Measurements from ENCODE around the gene FAF1.

DNA sequence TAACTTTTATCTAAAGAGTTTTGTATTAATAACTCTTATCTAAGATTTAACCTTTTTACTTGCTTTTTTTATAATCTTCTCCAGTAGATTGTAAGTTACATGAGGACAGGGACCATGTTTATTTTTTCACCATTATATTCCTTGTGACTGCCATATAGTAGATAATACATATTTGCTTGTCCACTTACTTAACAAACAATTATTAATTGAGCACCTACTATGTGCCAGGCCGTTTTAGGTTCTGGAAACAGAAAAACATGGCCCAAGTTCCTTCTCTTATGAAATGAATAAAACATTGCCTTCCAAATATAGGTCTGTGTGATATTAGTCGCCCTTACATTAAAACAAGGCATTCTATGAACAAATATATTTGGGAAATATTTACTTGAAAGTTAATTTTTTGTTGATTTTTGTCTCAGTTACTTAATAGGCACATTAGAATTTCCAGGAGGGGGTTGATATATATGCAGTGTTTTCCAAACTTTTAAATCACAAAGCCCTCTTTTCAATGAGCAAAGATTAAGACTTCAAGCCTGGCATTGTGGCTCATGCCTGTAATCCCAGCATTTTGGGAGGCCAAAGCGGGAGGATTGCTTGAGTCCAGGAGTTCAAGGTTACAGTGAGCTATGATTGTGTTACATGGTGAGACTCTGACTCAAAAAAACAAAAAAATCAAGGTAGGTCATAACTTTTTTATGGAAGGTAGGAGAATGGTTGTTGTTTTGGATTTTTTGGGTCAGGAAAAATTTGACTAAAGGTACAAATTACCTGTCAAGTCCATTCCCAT, 32.7 kb upstream of the FAF1 start:
- TF ChIP-seq POLR2AphosphoS5 (IDR thresholded peaks at IDR 0.05; ENCODE audit: borderline replicate concordance, low read depth, low read length) (no peak), EZH2 (IDR thresholded peaks at IDR 0.05) (no peak), FOXP2 (optimal IDR thresholded peaks at IDR 0.05; ENCODE audit: control extremely low read depth, extremely low read length, insufficient read depth) (no peak)

All from SK-N-MC (cell line).